ENCODE results near the gene RUNX2. TPM values are rescaled to one million over a fixed set of nuclear protein-coding genes. Genes with fewer than 3 reads are reported as not detected.
"Not testable (repeated sequence)": the region's sequence is repeated elsewhere in the genome, so short reads cannot be mapped to it uniquely, and the experiment has no call there.

RUNX2 gene
- total RNA-seq, 2 experiments from 2014 or later, result 8.0 to 9.3 TPM

- intact Hi-C loops (cut with micrococcal nuclease), result no loop called here
- H3K36me3 Mint-ChIP-seq (ENCODE audit: low read depth), result no peaks in the 10 kb centered on the region
- POLR2A ChIA-PET, result no interaction called here
- H3K27ac Mint-ChIP-seq, result no peak overlapping the region
- no peak for TF ChIP-seq CTCF (IDR thresholded peaks at IDR 0.05)
- no peaks in the 10 kb centered on the region for H3K27me3 Mint-ChIP-seq
- H3K4me3 Mint-ChIP-seq, result no peak overlapping the region
- ATAC-seq (no peak), DNase-seq (no peak)
- H3K4me1 Mint-ChIP-seq (ENCODE audit: low read depth), result peaks cover 10% of the 10 kb centered on the region
- CTCF ChIA-PET, result no interaction called here
- no peaks in the 10 kb centered on the region for H3K9me3 Mint-ChIP-seq
These were observed 230.7 kb downstream of the RUNX2 start for GRCh38 chr6:45558858-45559257.

- CTCF ChIA-PET; H3K4me3 Mint-ChIP-seq; ATAC-seq; H3K36me3 Mint-ChIP-seq (ENCODE audit: low read depth); POLR2A ChIA-PET; H3K9me3 Mint-ChIP-seq; H3K27ac Mint-ChIP-seq; H3K27me3 Mint-ChIP-seq; intact Hi-C loops (cut with micrococcal nuclease); DNase-seq; H3K4me1 Mint-ChIP-seq (ENCODE audit: low read depth): not testable (repeated sequence)
These were observed 232.2 kb downstream of the RUNX2 start for GRCh38 chr6:45560321-45560820.

GRCh38 chr6:45562171-45562570 lies 234.0 kb downstream of the RUNX2 start:
- POLR2A ChIA-PET, result no interaction called here
- intact Hi-C loops (cut with micrococcal nuclease), result no loop called here
- CTCF ChIA-PET, result no interaction called here
- H3K4me1 Mint-ChIP-seq (ENCODE audit: low read depth), result peaks cover 8% of the 10 kb centered on the region
- H3K4me3 Mint-ChIP-seq, result no peak overlapping the region
- ATAC-seq (no peak), DNase-seq (no peak)
- TF ChIP-seq CTCF (IDR thresholded peaks at IDR 0.05), result no peak
- H3K27ac Mint-ChIP-seq, result no peak overlapping the region
- no peaks in the 10 kb centered on the region for H3K9me3 Mint-ChIP-seq
- H3K36me3 Mint-ChIP-seq (ENCODE audit: low read depth), result no peaks in the 10 kb centered on the region
- no peaks in the 10 kb centered on the region for H3K27me3 Mint-ChIP-seq

- Mint-ChIP-seq H3K4me1 (ENCODE audit: low read depth) (peaks cover 8% of the 10 kb centered on the region), H3K4me3 (no peak overlapping the region), H3K27ac (no peak overlapping the region), H3K36me3 (ENCODE audit: low read depth) (no peaks in the 10 kb centered on the region), H3K9me3 (no peaks in the 10 kb centered on the region), H3K27me3 (no peaks in the 10 kb centered on the region)
- TF ChIP-seq CTCF (IDR thresholded peaks at IDR 0.05), result no peak
- DNase-seq (no peak), ATAC-seq (no peak)
- POLR2A ChIA-PET, result no interaction called here
- CTCF ChIA-PET, result no interaction called here
- intact Hi-C loops (cut with micrococcal nuclease), result no loop called here
These were observed 234.9 kb downstream of the RUNX2 start for GRCh38 chr6:45563041-45563440.

- intact Hi-C loops (cut with micrococcal nuclease), result no loop called here
- Mint-ChIP-seq H3K4me3 (no peak overlapping the region), H3K9me3 (no peaks in the 10 kb centered on the region), H3K36me3 (ENCODE audit: low read depth) (no peaks in the 10 kb centered on the region), H3K27ac (no peak overlapping the region), H3K4me1 (ENCODE audit: low read depth) (peaks cover 8% of the 10 kb centered on the region), H3K27me3 (no peaks in the 10 kb centered on the region)
- ChIA-PET POLR2A (no interaction called here), CTCF (no interaction called here)
- no peak for TF ChIP-seq CTCF (IDR thresholded peaks at IDR 0.05)
- no peak for ATAC-seq
- no peak for DNase-seq
These were observed 235.7 kb downstream of the RUNX2 start for GRCh38 chr6:45563844-45564243.

- H3K27me3 Mint-ChIP-seq, result no peaks in the 10 kb centered on the region
- no peak overlapping the region for H3K4me3 Mint-ChIP-seq
- TF ChIP-seq CTCF (IDR thresholded peaks at IDR 0.05), result no peak
- intact Hi-C loops (cut with micrococcal nuclease), result no loop called here
- POLR2A ChIA-PET, result interaction anchor here (0.8 kb wide), 1 partner anchor 12 kb away, joined by 3 read pairs; no protein-coding TSS in a partner anchor
- H3K4me1 Mint-ChIP-seq (ENCODE audit: low read depth), result peaks cover 13% of the 10 kb centered on the region
- no peaks in the 10 kb centered on the region for H3K9me3 Mint-ChIP-seq
- DNase-seq (no peak), ATAC-seq (no peak)
- CTCF ChIA-PET, result no interaction called here
- H3K27ac Mint-ChIP-seq, result no peak overlapping the region
- no peaks in the 10 kb centered on the region for H3K36me3 Mint-ChIP-seq (ENCODE audit: low read depth)
These were observed 238.8 kb downstream of the RUNX2 start for GRCh38 chr6:45566882-45567281.
